ENCODE results near the gene USB1.

The USB1 gene, protein sequence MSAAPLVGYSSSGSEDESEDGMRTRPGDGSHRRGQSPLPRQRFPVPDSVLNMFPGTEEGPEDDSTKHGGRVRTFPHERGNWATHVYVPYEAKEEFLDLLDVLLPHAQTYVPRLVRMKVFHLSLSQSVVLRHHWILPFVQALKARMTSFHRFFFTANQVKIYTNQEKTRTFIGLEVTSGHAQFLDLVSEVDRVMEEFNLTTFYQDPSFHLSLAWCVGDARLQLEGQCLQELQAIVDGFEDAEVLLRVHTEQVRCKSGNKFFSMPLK

DNA sequence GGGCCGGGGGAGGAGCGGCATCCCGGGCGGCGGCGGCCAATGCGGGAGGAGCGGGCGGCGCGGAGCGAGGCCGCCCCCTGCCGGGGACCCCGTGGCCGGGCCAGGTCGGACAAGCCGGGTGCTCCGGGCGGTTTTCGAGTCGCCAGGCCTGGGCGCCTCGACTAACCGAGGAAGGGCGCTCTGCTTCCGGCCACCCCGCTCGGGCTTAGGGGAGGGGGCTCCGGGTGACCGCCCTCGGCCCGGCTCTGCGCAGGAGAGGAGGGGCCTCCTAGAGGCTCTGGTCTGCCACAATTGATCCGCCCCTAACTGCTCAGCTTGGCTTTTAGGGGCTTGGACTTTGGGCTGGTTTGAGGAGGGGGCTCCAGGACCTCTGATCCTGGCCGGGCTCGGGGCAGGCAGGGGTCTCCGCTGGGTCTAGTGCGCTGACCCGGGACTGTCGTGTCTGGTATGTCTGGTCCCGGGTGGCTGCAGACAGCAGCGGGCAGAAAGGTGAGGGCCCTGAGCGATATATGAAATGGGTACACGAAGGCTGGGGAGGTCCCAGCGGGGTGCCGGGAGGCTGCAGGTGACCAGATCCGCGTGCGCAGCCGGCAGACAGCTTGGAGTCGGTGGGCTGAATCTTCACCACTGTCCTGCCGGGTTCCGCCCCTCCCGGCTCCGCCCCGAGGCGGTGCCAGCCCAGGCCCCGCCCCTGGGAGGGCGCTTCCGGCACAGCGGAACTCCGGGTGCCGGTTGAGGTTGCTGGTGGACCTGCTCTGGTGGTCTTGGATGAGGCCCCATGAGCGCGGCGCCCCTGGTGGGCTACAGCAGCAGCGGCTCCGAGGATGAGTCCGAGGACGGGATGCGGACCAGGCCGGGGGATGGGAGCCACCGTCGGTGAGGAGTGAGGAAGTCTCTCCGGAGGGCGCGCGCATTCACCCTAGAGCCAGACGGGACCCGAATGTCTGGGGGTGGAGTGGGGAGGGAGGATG is at the start of gene USB1:
Gene USB1, plus strand, starts transcription at position 702 of the 971 bp plus-strand sequence. Its CDS starts 77 bp downstream, at position 779.
- DNase-seq (ENCODE audit: low read depth, low spot score), result no peak

DNA sequence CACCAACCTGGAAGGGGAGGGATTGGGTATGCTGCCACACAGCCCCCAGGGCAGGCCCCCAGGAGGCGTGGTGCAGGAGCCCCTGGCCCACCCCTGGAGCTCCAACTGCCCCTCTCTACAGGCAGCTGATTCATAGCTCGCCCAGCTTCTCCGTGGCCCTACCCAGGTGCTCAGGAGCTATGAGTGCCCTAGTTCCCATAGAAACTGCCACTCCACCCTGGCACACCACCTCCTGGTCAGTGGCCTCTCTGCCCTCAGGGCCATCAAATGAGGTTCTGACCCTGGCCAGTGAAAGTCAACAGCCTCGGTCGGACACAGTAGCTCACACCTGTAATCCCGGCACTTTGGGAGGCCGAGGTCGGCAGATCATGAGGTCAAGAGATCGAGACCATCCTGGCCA is 48.3 kb upstream of the USB1 start:
- no peak overlapping the region for H3K27ac ChIP-seq
- no peak for DNase-seq (ENCODE audit: low read depth, low spot score)

More for the DNA sequence above, at the start of gene USB1:
- H3K27ac ChIP-seq, result peak within 1 kb of the TSS; percentile 86

DNA sequence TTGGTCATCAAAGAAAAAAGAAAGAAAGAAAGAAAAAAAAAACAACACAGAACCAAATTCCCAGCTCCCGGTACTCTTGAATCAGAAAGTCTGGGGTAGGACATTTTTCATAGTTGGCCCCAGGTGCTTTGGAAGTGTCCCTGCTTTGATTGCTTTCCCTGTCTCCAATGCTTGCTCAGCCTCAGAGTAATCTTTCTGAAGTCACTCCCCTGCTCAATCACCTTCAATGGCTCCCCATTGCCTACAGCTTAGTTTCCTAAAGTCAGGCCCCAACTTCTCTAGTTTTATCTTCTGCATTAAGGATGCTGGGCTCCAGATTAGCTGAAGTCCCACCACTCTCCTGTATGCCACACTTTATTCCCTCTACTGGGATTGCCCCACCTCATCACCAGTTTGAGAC is 47.4 kb upstream of the USB1 start:
- H3K27ac ChIP-seq, result no peak overlapping the region
- no peak for DNase-seq (ENCODE audit: low read depth, low spot score)

DNA sequence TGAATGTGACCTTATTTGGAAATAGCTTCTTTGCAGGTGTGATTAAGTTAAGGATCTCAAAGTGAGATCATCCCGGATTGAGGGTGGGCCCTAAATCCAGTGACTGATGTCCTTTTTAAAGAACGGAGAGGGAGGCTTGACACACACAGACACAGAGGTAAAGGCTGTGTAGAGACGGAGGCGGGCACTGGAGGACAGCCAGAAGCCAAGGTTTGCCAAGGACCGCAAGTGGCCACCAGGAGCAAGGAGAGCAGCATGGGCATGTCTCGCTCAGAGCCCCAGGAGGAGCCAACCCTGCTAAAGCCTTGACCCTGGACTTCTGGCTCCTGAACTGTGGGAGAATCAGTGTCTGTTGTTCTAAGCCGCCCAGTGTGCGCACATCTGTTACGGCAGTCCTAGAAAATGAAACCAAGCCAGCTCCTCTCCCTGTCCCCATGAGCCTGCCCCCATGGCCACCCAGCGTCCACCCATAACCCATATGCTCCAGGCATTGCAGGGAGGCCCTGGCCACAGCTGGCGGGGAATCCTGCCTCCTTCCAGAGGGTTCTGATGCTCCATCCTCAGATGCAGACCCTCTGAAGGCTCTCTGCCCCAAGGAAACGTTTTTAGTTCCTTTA is 45.5 kb upstream of the USB1 start:
- no peak for DNase-seq (ENCODE audit: low read depth, low spot score)
- no peak overlapping the region for H3K27ac ChIP-seq

DNA sequence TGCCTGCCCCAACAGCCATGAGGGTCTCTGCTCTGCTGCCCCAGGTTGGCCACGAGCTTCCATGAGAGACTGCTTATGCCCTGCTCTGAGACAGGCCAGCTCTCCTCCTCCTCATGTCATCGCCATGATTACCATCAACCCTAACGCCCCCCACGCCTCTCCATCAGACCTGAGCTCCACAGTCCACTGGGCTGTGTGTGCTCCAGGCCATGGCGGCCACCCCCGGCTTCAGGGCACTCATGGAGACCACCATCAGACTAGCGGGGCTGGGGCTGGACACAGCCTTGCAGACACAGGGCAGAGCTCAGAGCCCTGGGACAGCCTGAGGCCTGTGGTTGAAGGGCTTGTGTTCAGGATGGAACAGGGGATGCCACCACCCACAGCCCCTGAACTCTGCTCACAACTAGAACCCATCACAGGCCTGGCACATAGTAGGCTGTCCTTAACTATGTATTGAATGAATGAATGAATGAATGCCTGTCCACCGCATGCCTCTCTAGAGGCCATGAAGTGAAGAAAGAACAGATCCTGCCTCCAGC is 44.9 kb upstream of the USB1 start:
- no peak overlapping the region for H3K27ac ChIP-seq
- no peak for DNase-seq (ENCODE audit: low read depth, low spot score)

GRCh38 chr16:57956924-57957672 is 44.1 kb upstream of the USB1 start:
- no peak overlapping the region for H3K27ac ChIP-seq
- DNase-seq (ENCODE audit: low read depth, low spot score), result no peak

GRCh38 chr16:57957673-57958392 is 43.4 kb upstream of the USB1 start:
- H3K27ac ChIP-seq, result no peak overlapping the region
- no peak for DNase-seq (ENCODE audit: low read depth, low spot score)

DNA sequence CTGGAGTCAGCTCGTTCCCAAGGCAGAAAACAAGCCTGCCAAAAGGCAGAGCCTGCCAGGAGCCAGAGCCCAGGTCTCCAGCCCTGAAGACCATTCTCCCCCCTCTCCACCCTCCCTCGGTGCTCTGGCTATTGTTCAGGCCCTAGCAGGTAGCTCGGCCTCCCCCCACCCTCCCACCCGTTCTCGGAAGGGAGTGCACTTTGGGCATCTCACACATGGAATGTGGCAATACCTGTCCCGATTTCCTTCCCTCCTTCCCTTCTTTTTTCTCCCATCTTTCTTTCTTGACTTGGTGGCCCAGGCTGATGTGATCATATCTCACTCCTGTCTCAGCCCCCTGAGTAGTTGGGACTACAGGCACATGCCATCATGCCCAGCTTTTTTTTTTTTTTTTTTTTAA is 42.7 kb upstream of the USB1 start:
- no peak for DNase-seq (ENCODE audit: low read depth, low spot score)
- H3K27ac ChIP-seq, result no peak overlapping the region

DNA sequence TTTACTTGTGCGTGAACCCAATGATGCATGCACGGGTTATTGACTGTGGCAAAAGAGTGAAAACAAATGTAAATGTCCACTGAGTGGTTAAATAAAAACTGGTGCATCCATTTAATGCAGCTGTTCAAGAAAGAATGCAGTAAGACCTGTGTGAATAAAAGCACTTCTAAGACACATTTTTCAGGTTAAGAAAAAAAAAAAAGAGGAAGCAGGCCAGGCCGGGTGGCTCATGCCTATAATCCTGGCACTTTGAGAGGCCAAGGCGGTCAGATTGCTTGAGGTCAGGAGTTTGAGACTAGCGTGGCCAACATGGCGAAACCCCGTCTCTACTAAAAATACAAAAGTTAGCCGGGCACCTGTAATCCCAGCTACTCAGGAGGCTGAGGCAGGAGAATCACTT is 42.1 kb upstream of the USB1 start:
- no peak overlapping the region for H3K27ac ChIP-seq
- DNase-seq (ENCODE audit: low read depth, low spot score), result no peak

- H3K27ac ChIP-seq, result no peak overlapping the region
These were observed 41.4 kb upstream of the USB1 start for GRCh38 chr16:57959804-57960203.

DNA sequence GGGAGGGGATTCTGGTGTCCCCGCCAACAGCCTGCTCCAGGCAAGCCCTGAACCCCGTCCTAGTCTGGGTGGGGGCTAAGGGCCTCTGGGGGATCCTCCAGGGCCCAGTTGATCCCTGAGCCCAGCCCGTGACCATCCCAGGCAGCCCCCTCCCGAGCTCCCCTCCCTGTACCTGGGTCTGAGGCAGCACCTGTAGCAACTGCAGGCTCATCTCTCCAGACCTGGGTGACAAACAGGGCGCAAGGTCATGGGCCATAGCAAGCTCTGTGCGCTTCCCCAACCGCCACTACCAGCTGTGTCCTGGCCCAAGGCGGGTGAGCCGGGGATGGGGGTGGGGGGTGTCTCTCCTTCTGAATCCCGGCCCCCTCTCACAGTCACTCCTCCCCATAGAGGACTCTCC is 40.9 kb upstream of the USB1 start:
- DNase-seq (ENCODE audit: low read depth, low spot score), result no peak
- no peak overlapping the region for H3K27ac ChIP-seq

More at GRCh38 chr16:57959804-57960203, 41.4 kb upstream of the USB1 start:
- no peak for DNase-seq (ENCODE audit: low read depth, low spot score)

- no peak for DNase-seq (ENCODE audit: low read depth, low spot score)
These were observed 40.3 kb upstream of the USB1 start for GRCh38 chr16:57960826-57961472.

DNA sequence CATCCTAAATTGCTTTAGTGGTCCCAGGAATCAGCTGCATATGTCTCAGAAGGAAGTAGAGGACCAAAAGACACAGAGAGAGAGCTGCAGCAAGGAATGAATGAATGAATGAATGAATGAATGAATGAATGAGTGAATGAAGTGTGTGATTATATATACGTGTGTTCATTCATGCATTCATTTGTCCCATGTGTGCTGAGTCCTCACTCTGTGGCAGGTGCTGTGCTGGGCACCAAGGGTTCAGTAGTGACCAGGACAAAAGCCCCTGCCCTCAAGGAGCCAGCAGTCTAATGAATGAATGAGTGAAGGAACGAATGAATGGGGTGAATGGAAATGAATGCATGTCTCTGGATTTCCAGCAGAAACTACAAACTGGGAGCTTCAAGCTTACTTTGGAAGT is 39.7 kb upstream of the USB1 start:
- no peak for DNase-seq (ENCODE audit: low read depth, low spot score)
- H3K27ac ChIP-seq, result no peak overlapping the region

More at GRCh38 chr16:57960826-57961472, 40.3 kb upstream of the USB1 start:
- H3K27ac ChIP-seq, result no peak overlapping the region

DNA sequence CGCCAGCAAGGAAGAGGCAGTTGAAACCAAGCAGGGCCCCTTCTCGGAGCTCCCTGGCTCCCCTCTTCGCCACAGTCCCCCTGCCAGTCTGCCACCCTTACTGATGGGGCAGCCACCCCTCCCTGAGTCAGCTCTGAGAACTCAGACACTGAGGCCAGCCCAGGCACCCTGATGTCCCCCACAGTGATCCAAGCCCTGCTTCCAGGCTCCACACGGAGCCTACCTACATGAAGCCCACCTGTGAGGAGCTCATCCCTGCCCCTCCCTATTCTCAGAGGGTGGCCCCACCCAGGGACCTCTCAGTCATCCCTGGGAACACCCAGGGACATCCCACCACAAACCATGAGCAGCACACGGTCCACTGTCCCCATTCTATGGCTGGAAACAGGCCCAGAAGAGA is 39.2 kb upstream of the USB1 start:
- no peak overlapping the region for H3K27ac ChIP-seq
- no peak for DNase-seq (ENCODE audit: low read depth, low spot score)

DNA sequence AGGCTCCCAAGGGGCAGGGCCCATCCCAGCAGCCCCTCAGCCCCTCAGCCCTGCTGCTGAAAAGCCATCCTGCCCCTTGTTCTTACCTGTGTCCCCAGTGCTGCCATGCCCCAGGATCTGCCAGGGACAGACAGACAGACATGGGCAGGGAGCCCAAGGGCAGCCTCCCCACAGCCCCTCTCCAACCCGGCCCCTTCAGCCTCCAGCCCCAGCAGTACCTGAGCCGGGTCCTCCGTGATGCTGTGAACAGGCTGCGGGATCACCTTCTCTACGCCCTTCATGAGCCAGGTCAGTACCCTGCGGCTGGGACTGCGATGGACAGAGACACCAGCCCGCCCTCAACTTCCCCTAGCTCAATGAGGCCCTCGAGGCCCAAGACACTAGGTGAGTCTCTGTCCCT is 38.5 kb upstream of the USB1 start:
- H3K27ac ChIP-seq, result no peak overlapping the region
- DNase-seq (ENCODE audit: low read depth, low spot score), result no peak

DNA sequence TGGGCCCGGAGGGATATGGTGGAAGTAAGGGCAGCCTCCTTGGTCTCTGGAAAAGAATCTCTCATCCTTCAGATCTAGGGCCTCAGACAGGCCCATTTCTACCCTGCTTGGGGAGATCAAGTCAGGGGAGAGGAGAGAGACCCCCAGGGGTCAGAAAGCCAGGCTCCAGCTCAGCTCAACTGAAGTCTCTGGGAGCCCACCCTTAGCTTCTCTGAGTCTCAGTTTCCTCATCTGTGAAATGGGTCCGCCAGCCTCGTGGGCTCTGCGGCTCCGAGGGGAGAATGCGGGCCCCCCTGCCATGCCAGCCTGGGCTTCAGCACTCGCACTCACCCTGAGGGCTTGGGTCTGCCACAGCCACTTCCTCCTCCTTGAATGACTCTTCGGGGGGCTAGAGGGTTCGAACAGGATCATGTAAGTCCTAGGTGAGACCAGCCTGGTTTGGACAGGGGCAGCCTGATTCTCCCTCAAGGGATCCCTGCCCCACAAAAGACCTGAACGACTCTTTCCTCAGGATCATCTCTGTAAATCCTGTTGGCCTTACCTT is 37.0 kb upstream of the USB1 start:
- DNase-seq (ENCODE audit: low read depth, low spot score), result no peak
- H3K27ac ChIP-seq, result no peak overlapping the region

DNA sequence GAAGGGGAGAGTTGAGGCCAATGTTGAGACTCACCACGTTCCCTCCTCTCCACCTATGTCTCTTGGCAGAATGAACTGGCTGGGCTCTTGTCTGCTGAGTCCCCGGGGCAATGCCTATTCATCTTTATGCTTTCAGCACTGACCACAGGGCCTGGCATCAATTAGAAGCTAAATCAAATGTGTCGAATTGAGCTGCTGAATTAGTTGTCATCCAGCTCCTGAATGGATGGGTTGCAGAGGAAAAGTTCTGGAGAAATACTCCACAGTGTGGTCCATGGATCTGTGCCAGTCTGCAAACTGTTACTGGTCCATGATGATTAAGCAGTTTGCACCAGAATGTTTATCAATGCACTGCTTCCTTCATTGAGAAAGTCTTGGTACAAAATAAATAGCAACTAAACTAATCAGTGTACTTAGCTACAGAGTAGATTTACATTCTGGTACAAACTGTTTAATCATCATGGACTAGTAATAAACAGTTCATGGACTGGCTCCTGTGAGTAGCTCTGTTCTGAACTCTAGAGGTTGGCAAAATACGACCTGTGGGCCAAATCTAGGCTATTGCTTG is 34.9 kb upstream of the USB1 start:
- no peak for DNase-seq (ENCODE audit: low read depth, low spot score)
- no peak overlapping the region for H3K27ac ChIP-seq

DNA sequence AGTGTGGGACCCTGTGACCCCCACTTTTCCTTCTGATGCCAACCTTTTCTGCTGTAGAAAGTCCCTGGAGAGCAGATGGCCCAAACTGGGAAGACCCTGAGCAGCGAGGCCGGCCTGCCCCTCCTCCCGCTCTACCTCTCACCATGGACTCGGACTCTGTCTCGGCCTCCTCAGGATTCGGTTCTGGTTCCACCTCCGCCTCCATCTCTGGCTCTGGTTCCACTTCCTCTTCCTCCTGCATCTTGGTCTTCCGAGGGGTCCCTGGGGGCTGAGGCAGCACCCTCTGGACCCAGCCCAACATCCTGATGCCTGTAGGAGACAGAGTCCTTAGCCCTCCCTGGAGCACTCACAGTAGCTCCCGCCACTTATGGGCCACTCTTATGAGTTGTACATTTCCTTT is 34.2 kb upstream of the USB1 start:
- DNase-seq (ENCODE audit: low read depth, low spot score), result no peak
- no peak overlapping the region for H3K27ac ChIP-seq

Data from epithelial cell of prostate (primary cell).